ENCODE data around the gene MAX. TPM values are rescaled to one million over a fixed set of nuclear protein-coding genes. Genes with fewer than 3 reads are reported as not detected.

Gene MAX
- total and polyA plus RNA-seq, 9 donors = 26.2 to 43.7 (median 35.2) TPM

DNA sequence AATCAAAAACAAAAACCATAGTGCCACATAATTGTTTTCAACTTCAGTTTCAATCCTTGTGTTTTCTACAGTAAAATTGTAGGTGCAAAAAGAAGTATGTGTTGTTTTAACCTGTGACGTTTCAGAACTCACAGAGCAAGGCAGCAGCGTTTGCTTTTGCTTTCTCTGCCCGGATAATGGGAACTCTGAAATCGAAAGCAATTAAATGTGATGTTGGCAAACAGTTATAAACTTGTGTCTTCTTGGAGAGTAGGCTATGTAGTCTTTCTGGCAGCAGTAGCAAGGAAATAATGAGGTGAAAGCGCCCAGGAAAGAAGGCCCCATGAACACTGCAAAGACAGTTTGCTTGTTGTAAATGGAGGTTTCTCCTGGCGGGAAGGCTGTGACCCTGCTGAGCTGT is 76.5 kb downstream of the MAX start:
- DNase-seq = no peak
- WGBS (ENCODE audit: insufficient coverage) = 92% methylated on average over 6 of the region's 6 CpGs

More for the DNA sequence above, 76.5 kb downstream of the MAX start:
- H3K27ac ChIP-seq (ENCODE audit: low read length) = no peak overlapping the region
- no peak overlapping the region for H3K4me3 ChIP-seq (ENCODE audit: low read length)
- no peaks in the 10 kb centered on the region for H3K9me3 ChIP-seq (replicated peaks; ENCODE audit: control insufficient read depth, low read depth, low read length)
- H3K27me3 ChIP-seq (ENCODE audit: control insufficient read depth, insufficient read depth, low read length) = no peaks in the 10 kb centered on the region
- H3K36me3 ChIP-seq (ENCODE audit: control insufficient read depth, insufficient read depth, low read length) = peaks cover 49% of the 10 kb centered on the region
- H3K4me1 ChIP-seq (ENCODE audit: control insufficient read depth, insufficient read depth, low read length) = no peaks in the 10 kb centered on the region

Other genes starting within 250 kb of the MAX start
- gene SPTB, start 222.6 kb downstream of the MAX start, total RNA-seq = 126 TPM
- gene SPTB, start 222.6 kb downstream of the MAX start, polyA plus RNA-seq (ENCODE audit: insufficient read depth in 1 of 8, insufficient read length in 8 of 8, low replicate concordance in 1 of 8) = 100 to 1,000 TPM in 6 of 8 donors, 10 to 100 TPM in 2; 80.2 to 202 (median 139) TPM
- 41.8 TPM for gene CHURC1, start 188.1 kb downstream of the MAX start, total RNA-seq
- 10 to 100 TPM; 37.7 to 46.7 (median 40.1) TPM for gene CHURC1, start 188.1 kb downstream of the MAX start, polyA plus RNA-seq (ENCODE audit: insufficient read depth in 1 of 8, insufficient read length in 8 of 8, low replicate concordance in 1 of 8)
- not detected for gene GPX2, start 159.8 kb downstream of the MAX start, total RNA-seq
- 1 to 10 TPM in 1 of 8 donors, under 1 TPM in 7; 0.24 to 1.3 (median 0.39) TPM for gene GPX2, start 159.8 kb downstream of the MAX start, polyA plus RNA-seq (ENCODE audit: insufficient read depth in 1 of 8, insufficient read length in 8 of 8, low replicate concordance in 1 of 8)
- gene RAB15, start 130.2 kb downstream of the MAX start, total RNA-seq = 15.7 TPM
- gene RAB15, start 130.2 kb downstream of the MAX start, polyA plus RNA-seq (ENCODE audit: insufficient read depth in 1 of 8, insufficient read length in 8 of 8, low replicate concordance in 1 of 8) = 10 to 100 TPM; 21.3 to 31.8 (median 26.2) TPM
- gene FNTB, start 115.6 kb downstream of the MAX start, total RNA-seq = 11.7 TPM
- gene FNTB, start 115.6 kb downstream of the MAX start, polyA plus RNA-seq (ENCODE audit: insufficient read depth in 1 of 8, insufficient read length in 8 of 8, low replicate concordance in 1 of 8) = 10 to 100 TPM; 17.8 to 22.9 (median 20.4) TPM